CD4-positive, alpha-beta memory T cell (primary cell): ENCODE measurements around the gene MBL2. TPM values are rescaled to one million over a fixed set of nuclear protein-coding genes. Genes with fewer than 3 reads are reported as not detected.

Experiments used
- CTCF ChIA-PET: fragments of 350-600 bp; sonication (Branson Sonifier 250); formaldehyde crosslinking; loops from one replicate; lab custom pipeline; 2021; ENCODE audit warnings: inconsistent platforms; ENCODE audit not compliant: partially characterized antibody; lab: Charles Lee
- POLR2A ChIA-PET: fragments of 350-600 bp; sonication (Branson Sonifier 250); formaldehyde crosslinking; loops from one replicate; lab custom pipeline; 2021; ENCODE audit not compliant: partially characterized antibody; lab: Charles Lee
- DNase-seq, 5 donors: peaks; one replicate each; pipeline versions ENCODE4 v3.0.0 to v3.0.0-alpha.2; 2020 to 2022; ENCODE audit warnings: mixed read lengths in 1 of 5
- H3K27ac ChIP-seq: one replicate; pipeline ENCODE4 v1.7.0; 2013; ENCODE audit warnings: low read depth, low read length
- H3K27me3 ChIP-seq: 2 replicates; pipeline ENCODE4 v1.7.0; 2013; ENCODE audit warnings: mild to moderate bottlenecking, low read length, moderate library complexity; ENCODE audit not compliant: insufficient read depth
- H3K36me3 ChIP-seq: 2 replicates; pipeline ENCODE4 v1.7.0; 2013; ENCODE audit warnings: mild to moderate bottlenecking, low read length, moderate library complexity; ENCODE audit not compliant: insufficient read depth
- H3K4me1 ChIP-seq: 2 replicates; pipeline ENCODE4 v1.7.0; 2013; ENCODE audit warnings: mild to moderate bottlenecking, low read length, moderate library complexity; ENCODE audit not compliant: insufficient read depth
- H3K4me3 ChIP-seq, 2 donors: one replicate each; pipeline ENCODE4 v1.7.0; 2013; ENCODE audit warnings: low read length in 2 of 2, mild to moderate bottlenecking in 1 of 2
- H3K9me3 ChIP-seq, 2 donors: one replicate each; pipeline ENCODE4 v1.7.0; 2013; ENCODE audit warnings: low read length in 2 of 2, control low read depth in 1 of 2; ENCODE audit not compliant: control insufficient read depth in 1 of 2
- H3K27ac Mint-ChIP-seq, 7 donors: one replicate each; pipeline ENCODE4 v1.8.0; 2020 to 2021; ENCODE audit warnings: mixed read lengths in 7 of 7, mild to moderate bottlenecking in 6 of 7, inconsistent platforms in 3 of 7, moderate library complexity in 3 of 7
- H3K27me3 Mint-ChIP-seq, 2 donors: one replicate each; pipeline ENCODE4 v1.8.0; 2020 to 2021; ENCODE audit warnings: mixed read lengths in 2 of 2
- H3K36me3 Mint-ChIP-seq, 2 donors: one replicate each; pipeline ENCODE4 v1.8.0; 2020 to 2021; ENCODE audit warnings: mixed read lengths in 2 of 2, inconsistent platforms in 1 of 2, mild to moderate bottlenecking in 1 of 2
- H3K4me1 Mint-ChIP-seq, 4 donors: one replicate each; pipeline ENCODE4 v1.8.0; 2020 to 2021; ENCODE audit warnings: mixed read lengths in 4 of 4, mild to moderate bottlenecking in 1 of 4
- H3K4me3 Mint-ChIP-seq, 8 donors: one replicate each; pipeline ENCODE4 v1.8.0; 2020 to 2021; ENCODE audit warnings: mixed read lengths in 8 of 8, mild to moderate bottlenecking in 7 of 8, moderate library complexity in 6 of 8, inconsistent platforms in 3 of 8
- H3K9me3 Mint-ChIP-seq, 8 donors: one replicate each; pipeline ENCODE4 v1.8.0; 2020 to 2021; ENCODE audit warnings: mixed read lengths in 8 of 8, mild to moderate bottlenecking in 5 of 8, inconsistent platforms in 3 of 8, moderate library complexity in 1 of 8
- intact Hi-C: fragments of 100-400 bp; cut with micrococcal nuclease; formaldehyde crosslinking; loops from one replicate; pipeline ENCODE4 v1.15.1; 2023
- polyA plus RNA-seq, 2 donors: library from polyadenylated mRNA; unstranded; fragments of 300-500 nt; fragmentation: Illumina TruSeq; gene quantifications; one replicate each; pipeline ENCODE4 v1.2.3, GENCODE V29; 2021
- total RNA-seq, 2 experiments: library from RNA; stranded (reverse); gene quantifications; one replicate each; pipeline ENCODE4 v1.2.3, GENCODE V29; 2021

The MBL2 gene
- total and polyA plus RNA-seq, 4 experiments from 2014 or later = not detected

DNA sequence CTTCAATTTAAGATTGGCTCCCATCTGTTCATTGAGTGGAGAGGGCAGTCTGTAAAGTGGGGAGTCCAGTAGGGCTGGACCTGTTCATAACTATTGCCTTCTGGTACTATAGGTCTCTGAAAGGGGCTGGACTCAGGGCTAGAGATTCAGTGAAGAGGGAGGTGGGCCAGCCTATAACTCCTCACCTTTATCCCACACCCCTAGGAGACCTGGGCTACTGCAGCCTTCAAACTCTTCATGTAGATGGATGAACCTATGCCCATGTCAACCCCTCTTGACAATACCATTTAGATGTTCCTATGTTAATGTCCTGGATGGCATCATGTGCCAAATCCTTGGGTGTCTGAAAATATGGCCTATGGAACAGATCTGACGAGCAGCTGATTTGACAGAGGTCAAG lies 22.0 kb downstream of the MBL2 start:
- intact Hi-C loops = no loop called here
- H3K27me3 Mint-ChIP-seq = no peaks in the 10 kb centered on the region
- H3K9me3 ChIP-seq = no peaks in the 10 kb centered on the region
- no peaks in the 10 kb centered on the region for H3K36me3 Mint-ChIP-seq
- no peak overlapping the region for H3K27ac Mint-ChIP-seq
- no peak for DNase-seq
- H3K27ac ChIP-seq = no peak overlapping the region
- ChIA-PET CTCF (no interaction called here), POLR2A (no interaction called here)
- H3K27me3 ChIP-seq = no peaks in the 10 kb centered on the region
- H3K36me3 ChIP-seq = no peaks in the 10 kb centered on the region
- no peaks in the 10 kb centered on the region for H3K4me1 Mint-ChIP-seq
- H3K9me3 Mint-ChIP-seq = peaks cover 2 to 16% (median 6%) of the 10 kb centered on the region in 8 donors
- H3K4me1 ChIP-seq = no peaks in the 10 kb centered on the region
- no peak overlapping the region for H3K4me3 ChIP-seq
- no peak overlapping the region for H3K4me3 Mint-ChIP-seq

DNA sequence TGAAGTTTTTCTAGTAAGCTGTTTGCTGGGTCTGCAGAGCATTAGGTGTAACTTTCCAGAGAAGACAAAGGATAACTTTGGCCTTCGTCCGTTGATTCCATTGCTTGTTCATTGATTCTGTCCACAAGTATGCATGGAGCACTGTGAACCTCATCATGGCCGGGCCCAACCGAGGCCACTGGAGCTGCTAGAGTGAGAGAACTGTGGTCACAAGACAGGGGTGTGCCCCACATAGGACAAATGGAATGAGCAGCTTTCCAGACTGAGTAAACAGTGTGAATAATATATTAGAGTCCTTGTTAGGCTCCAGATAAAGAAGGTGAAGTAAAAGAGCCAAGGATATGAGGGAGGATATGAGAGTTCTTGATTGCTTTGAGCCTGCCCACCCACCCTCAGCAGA lies 24.9 kb downstream of the MBL2 start:
- no peaks in the 10 kb centered on the region for H3K4me1 Mint-ChIP-seq
- H3K27me3 Mint-ChIP-seq = no peaks in the 10 kb centered on the region
- intact Hi-C loops = no loop called here
- H3K4me1 ChIP-seq = no peaks in the 10 kb centered on the region
- no peak overlapping the region for H3K4me3 ChIP-seq
- no peaks in the 10 kb centered on the region for H3K36me3 Mint-ChIP-seq
- no peak for DNase-seq
- H3K9me3 ChIP-seq = no peaks in the 10 kb centered on the region
- H3K27ac Mint-ChIP-seq = no peak overlapping the region
- no peak overlapping the region for H3K27ac ChIP-seq
- H3K9me3 Mint-ChIP-seq = peaks cover 2 to 16% (median 8%) of the 10 kb centered on the region in 8 donors
- CTCF ChIA-PET = no interaction called here
- no peaks in the 10 kb centered on the region for H3K27me3 ChIP-seq
- H3K36me3 ChIP-seq = no peaks in the 10 kb centered on the region
- POLR2A ChIA-PET = no interaction called here
- H3K4me3 Mint-ChIP-seq = no peak overlapping the region

GRCh38 chr10:52746169-52746568 lies 26.4 kb downstream of the MBL2 start:
- H3K36me3 ChIP-seq = no peaks in the 10 kb centered on the region
- no peaks in the 10 kb centered on the region for H3K9me3 ChIP-seq
- POLR2A ChIA-PET = no interaction called here
- H3K4me3 Mint-ChIP-seq = no peak overlapping the region
- no peaks in the 10 kb centered on the region for H3K4me1 ChIP-seq
- H3K27me3 Mint-ChIP-seq = no peaks in the 10 kb centered on the region
- H3K27ac ChIP-seq = no peak overlapping the region
- H3K4me3 ChIP-seq = no peak overlapping the region
- no peaks in the 10 kb centered on the region for H3K27me3 ChIP-seq
- no peaks in the 10 kb centered on the region for H3K36me3 Mint-ChIP-seq
- peaks cover 2 to 18% (median 6%) of the 10 kb centered on the region in 8 donors for H3K9me3 Mint-ChIP-seq
- intact Hi-C loops = no loop called here
- no peaks in the 10 kb centered on the region for H3K4me1 Mint-ChIP-seq
- CTCF ChIA-PET = no interaction called here
- DNase-seq = no peak
- H3K27ac Mint-ChIP-seq = no peak overlapping the region

GRCh38 chr10:52744057-52744805 lies 28.4 kb downstream of the MBL2 start:
- Histone ChIP-seq H3K9me3 (no peaks in the 10 kb centered on the region), H3K36me3 (no peaks in the 10 kb centered on the region), H3K4me1 (no peaks in the 10 kb centered on the region), H3K27ac (no peak overlapping the region), H3K4me3 (no peak overlapping the region), H3K27me3 (no peaks in the 10 kb centered on the region)
- Mint-ChIP-seq H3K27me3 (no peaks in the 10 kb centered on the region), H3K4me3 (no peak overlapping the region), H3K36me3 (no peaks in the 10 kb centered on the region), H3K9me3 (peaks cover 2 to 19% (median 6%) of the 10 kb centered on the region in 8 donors), H3K27ac (no peak overlapping the region), H3K4me1 (no peaks in the 10 kb centered on the region)
- intact Hi-C loops = no loop called here
- CTCF ChIA-PET = no interaction called here
- POLR2A ChIA-PET = no interaction called here
- no peak for DNase-seq

DNA sequence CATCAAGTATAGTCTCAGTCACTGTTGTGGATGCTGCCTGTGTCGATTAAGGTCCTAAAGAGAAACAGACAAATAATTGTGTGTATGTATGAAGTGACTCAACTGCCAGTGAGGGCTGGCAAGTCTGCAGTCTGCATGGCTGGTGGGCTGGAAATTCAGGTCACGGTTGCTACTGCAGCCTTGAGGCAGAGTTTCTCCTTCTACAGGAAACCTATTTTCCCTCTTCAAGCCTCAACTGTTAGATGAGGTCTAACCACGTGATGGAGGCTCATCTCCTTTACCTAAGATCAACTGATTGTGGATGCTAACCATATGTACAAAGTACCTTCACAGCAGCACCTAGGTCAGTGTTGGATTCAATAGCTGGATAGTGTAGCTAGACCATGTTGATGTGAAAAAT lies 29.9 kb downstream of the MBL2 start:
- Histone ChIP-seq H3K9me3 (no peaks in the 10 kb centered on the region), H3K4me3 (no peak overlapping the region), H3K4me1 (no peaks in the 10 kb centered on the region), H3K27ac (no peak overlapping the region), H3K27me3 (no peaks in the 10 kb centered on the region), H3K36me3 (no peaks in the 10 kb centered on the region)
- no peaks in the 10 kb centered on the region for H3K4me1 Mint-ChIP-seq
- H3K36me3 Mint-ChIP-seq = no peaks in the 10 kb centered on the region
- CTCF ChIA-PET = interaction anchor here (0.7 kb wide), 1 partner anchor 586 kb away, joined by 3 read pairs; no protein-coding TSS in a partner anchor
- peaks cover 2 to 13% (median 6%) of the 10 kb centered on the region in 8 donors for H3K9me3 Mint-ChIP-seq
- no peaks in the 10 kb centered on the region for H3K27me3 Mint-ChIP-seq
- H3K27ac Mint-ChIP-seq = no peak overlapping the region
- intact Hi-C loops = no loop called here
- DNase-seq = no peak
- H3K4me3 Mint-ChIP-seq = no peak overlapping the region
- POLR2A ChIA-PET = no interaction called here

DNA sequence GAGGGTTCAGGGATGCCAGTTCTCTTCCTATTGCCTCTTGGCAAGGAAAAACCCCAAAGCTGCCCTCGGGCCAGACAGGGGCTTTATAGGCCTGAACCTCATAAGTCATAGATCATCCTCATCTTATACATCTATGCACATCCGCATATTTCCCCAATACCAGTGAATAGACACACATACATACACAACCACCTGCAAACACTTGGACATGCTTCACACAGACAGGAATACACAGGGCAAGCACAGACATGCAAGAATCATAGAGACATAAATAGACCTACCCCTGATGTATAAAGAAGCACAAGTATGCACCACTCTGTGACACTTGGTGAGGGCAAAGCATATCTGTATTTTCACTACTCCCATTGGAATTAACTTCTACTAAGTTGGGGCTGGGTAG lies 30.7 kb downstream of the MBL2 start:
- intact Hi-C loops = no loop called here
- Mint-ChIP-seq H3K27me3 (no peaks in the 10 kb centered on the region), H3K36me3 (no peaks in the 10 kb centered on the region), H3K4me3 (no peak overlapping the region), H3K4me1 (no peaks in the 10 kb centered on the region), H3K9me3 (peaks cover 2 to 14% (median 6%) of the 10 kb centered on the region in 8 donors), H3K27ac (no peak overlapping the region)
- no peak for DNase-seq
- ChIA-PET CTCF (interaction anchor here (0.7 kb wide), 1 partner anchor 587 kb away, joined by 3 read pairs; no protein-coding TSS in a partner anchor), POLR2A (no interaction called here)
- H3K36me3 ChIP-seq = no peaks in the 10 kb centered on the region
- H3K9me3 ChIP-seq = no peaks in the 10 kb centered on the region
- H3K27ac ChIP-seq = no peak overlapping the region
- H3K27me3 ChIP-seq = no peaks in the 10 kb centered on the region
- H3K4me3 ChIP-seq = no peak overlapping the region
- H3K4me1 ChIP-seq = no peaks in the 10 kb centered on the region

GRCh38 chr10:52740913-52741675 lies 31.5 kb downstream of the MBL2 start:
- CTCF ChIA-PET = no interaction called here
- no peak for DNase-seq
- no peak overlapping the region for H3K4me3 Mint-ChIP-seq
- Histone ChIP-seq H3K36me3 (no peaks in the 10 kb centered on the region), H3K4me3 (no peak overlapping the region), H3K9me3 (no peaks in the 10 kb centered on the region), H3K4me1 (no peaks in the 10 kb centered on the region), H3K27ac (no peak overlapping the region), H3K27me3 (no peaks in the 10 kb centered on the region)
- POLR2A ChIA-PET = no interaction called here
- no peaks in the 10 kb centered on the region for H3K4me1 Mint-ChIP-seq
- intact Hi-C loops = no loop called here
- no peaks in the 10 kb centered on the region for H3K36me3 Mint-ChIP-seq
- H3K27ac Mint-ChIP-seq = no peak overlapping the region
- H3K27me3 Mint-ChIP-seq = no peaks in the 10 kb centered on the region
- peaks cover 0 to 20% (median 5%) of the 10 kb centered on the region in 8 donors for H3K9me3 Mint-ChIP-seq
